D721Med (cell line): ENCODE results near the gene BLOC1S2.

ENCODE experiments used
- DNase-seq: peaks from one replicate; pipeline ENCODE4 v3.0.0; 2011; ENCODE audit warnings: low spot score; ENCODE audit not compliant: insufficient read length
- FAIRE-seq: peaks from 2 replicates; lab custom pipeline; 2011; peaks lifted over from hg19 to GRCh38; lab: Jason Lieb, UNC
- CTCF ChIP-seq: IDR thresholded peaks from 2 replicates; pipeline ENCODE4 v1.5.1; 2012; ENCODE audit warnings: mild to moderate bottlenecking, control low read depth; ENCODE audit not compliant: insufficient read depth; ENCODE audit errors: missing control alignments

BLOC1S2 gene

GRCh38 chr10:100286051-100287033 lies at the start of gene BLOC1S2:
Gene BLOC1S2, minus strand, starts transcription at chr10:100286680. Its CDS starts 21 bp downstream, at chr10:100286659.
- DNase-seq (peak; percentile 97), FAIRE-seq (no peak)
- TF ChIP-seq CTCF: no peak

- no peak for DNase-seq
- FAIRE-seq: no peak
- no peak for TF ChIP-seq CTCF
Observed at GRCh38 chr10:100334762-100335161, 48.3 kb upstream of the BLOC1S2 start.

DNA sequence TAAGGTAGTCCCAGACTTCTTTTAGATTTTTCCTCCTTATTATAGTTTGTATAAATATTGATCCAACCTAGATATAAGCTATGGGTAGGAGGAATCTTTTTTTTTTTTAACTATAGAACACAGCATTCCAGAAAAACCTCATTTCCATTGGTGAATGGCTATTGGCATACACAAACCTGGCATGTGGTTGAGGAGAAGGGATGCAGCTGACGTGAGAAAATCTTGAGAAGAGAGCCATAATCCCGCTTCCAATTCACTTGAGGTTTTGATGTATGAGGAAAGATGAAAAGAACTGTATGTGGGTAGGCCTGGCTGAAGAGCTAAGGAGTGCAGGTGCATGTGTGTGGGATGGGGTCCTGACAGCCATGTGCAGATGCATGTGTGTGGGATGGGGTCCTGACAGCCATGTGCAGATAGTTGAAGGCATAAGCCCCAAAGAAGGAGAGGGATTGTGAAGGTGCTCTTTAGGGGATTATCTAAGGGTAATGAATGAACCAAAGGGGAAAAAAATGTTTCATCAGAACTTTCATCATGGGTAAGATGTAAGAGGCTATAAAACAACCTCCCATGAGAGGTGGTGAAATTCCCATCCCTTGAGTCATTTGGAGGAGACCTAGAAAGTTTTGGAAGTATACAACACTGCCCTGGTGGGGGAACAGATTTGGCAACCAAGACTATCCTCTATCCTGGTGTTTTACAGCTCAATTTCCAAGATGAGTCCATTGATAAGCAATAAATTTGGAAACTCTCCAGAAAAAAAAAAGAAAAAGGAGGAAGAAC lies 47.4 kb upstream of the BLOC1S2 start:
- no peak for FAIRE-seq
- no peak for DNase-seq
- TF ChIP-seq CTCF: no peak

- FAIRE-seq (no peak), DNase-seq (no peak)
- no peak for TF ChIP-seq CTCF
Observed at GRCh38 chr10:100333106-100333505, 46.6 kb upstream of the BLOC1S2 start.

DNA sequence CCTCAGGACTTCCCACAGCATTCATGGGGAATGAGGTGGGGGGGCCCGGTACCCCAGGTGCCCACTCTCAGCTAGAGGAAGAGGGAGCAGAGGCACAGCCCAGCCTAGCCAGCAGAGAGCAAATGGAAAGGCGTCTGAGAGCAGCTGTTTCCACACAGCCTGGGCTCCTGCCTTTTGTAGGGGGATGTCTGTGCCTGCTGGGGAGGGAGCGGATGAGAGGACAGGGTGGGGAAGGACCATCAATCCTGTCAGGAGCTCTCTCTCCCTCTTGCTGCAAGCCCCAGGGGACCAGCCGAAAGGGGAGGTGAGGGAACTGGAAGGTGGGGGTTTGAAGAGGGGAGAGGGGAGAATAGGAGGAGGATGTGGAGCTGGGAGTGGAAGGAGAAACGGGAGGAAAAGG lies 43.6 kb upstream of the BLOC1S2 start, which contains the start of gene PKD2L1:
Gene PKD2L1 (minus strand): TSS at position 150 of the 400 bp plus-strand sequence. CDS start 125 bp downstream, at position 25.
- no peak for DNase-seq

DNA sequence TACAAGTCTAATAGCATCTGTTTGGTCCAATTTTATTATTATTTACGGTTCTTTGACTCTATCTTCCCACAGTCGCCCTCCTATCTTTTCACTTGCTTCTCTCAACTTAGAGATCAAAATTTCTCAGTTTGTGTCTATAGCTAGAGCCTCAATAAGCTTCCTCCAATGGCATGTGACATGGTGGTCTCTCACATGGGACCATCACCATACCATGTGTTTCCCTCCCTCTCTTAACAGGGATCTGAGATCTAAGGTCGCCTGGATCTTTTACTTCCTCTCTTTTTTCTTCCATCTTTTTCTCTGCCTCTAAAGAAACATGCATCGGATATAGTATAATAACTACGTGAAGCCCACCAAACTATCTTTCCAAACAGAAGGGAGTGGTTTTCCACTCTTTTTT lies 41.7 kb upstream of the BLOC1S2 start:
- DNase-seq (no peak), FAIRE-seq (no peak)
- no peak for TF ChIP-seq CTCF

More for the DNA sequence above, 43.6 kb upstream of the BLOC1S2 start, which contains the start of gene PKD2L1:
- TF ChIP-seq CTCF: no peak
- FAIRE-seq: no peak
